GM12873 (cell line): Measurements from ENCODE around the gene TADA1.

ENCODE experiments used
- CTCF ChIP-seq: IDR thresholded peaks from 2 replicates; pipeline ENCODE4 v1.5.1; 2012; ENCODE audit warnings: low read depth, mild to moderate bottlenecking, moderate library complexity, low read length, control low read depth; ENCODE audit not compliant: insufficient read depth; ENCODE audit errors: missing control alignments

The TADA1 gene

GRCh38 chr1:166895766-166896165 is 19.7 kb upstream of the TADA1 start:
- TF ChIP-seq CTCF = no peak

- TF ChIP-seq CTCF = no peak
These were observed 13.7 kb upstream of the TADA1 start for GRCh38 chr1:166889776-166890175.

- TF ChIP-seq CTCF = no peak
These were observed 12.5 kb upstream of the TADA1 start for GRCh38 chr1:166888373-166889111.

GRCh38 chr1:166884971-166885370 is 8.9 kb upstream of the TADA1 start:
- TF ChIP-seq CTCF = no peak

GRCh38 chr1:166884040-166884642 is 8.1 kb upstream of the TADA1 start:
- TF ChIP-seq CTCF = peak; percentile 88

GRCh38 chr1:166882893-166883292 is 6.8 kb upstream of the TADA1 start:
- TF ChIP-seq CTCF = no peak

- TF ChIP-seq CTCF = peak; percentile 43
These were observed 425 bp upstream of the TADA1 start for GRCh38 chr1:166876540-166876838.
